Activated CD8-positive, alpha-beta memory T cell treated with anti-CD3 and anti-CD28 coated beads, Interleukin-2, amount 10 ng/mL, durations not matched to agents 7 days and 5 days (primary cell): ENCODE data around the gene B2M. TPM values are rescaled to one million over a fixed set of nuclear protein-coding genes. Genes with fewer than 3 reads are reported as not detected.
A peak's percentile ranks its signal among the peaks of the same experiment; 100 is the strongest.
"Not testable (repeated sequence)": the region's sequence is repeated elsewhere in the genome, so short reads cannot be mapped to it uniquely, and the experiment has no call there.

Experiments used
- ATAC-seq: fragments of 150-1000 bp; cut with Tn5 transposase; one replicate; pipeline ENCODE4 v1.10.0; 2021; ENCODE audit warnings: moderate library complexity
- CTCF ChIA-PET: fragments of 350-600 bp; sonication (Branson Sonifier 250); formaldehyde crosslinking; loops from one replicate; lab custom pipeline; 2021; ENCODE audit warnings: antibody characterized with exemption; lab: Charles Lee
- DNase-seq: peaks from one replicate; pipeline ENCODE4 v3.0.0-alpha.2; 2020
- H3K27ac Mint-ChIP-seq: one replicate; pipeline ENCODE4 v1.8.0; 2021; ENCODE audit warnings: mild to moderate bottlenecking, mixed read lengths
- H3K27me3 Mint-ChIP-seq: one replicate; pipeline ENCODE4 v1.8.0; 2021; ENCODE audit warnings: mixed read lengths
- H3K36me3 Mint-ChIP-seq: one replicate; pipeline ENCODE4 v1.8.0; 2021; ENCODE audit warnings: mild to moderate bottlenecking, mixed read lengths
- H3K4me1 Mint-ChIP-seq: one replicate; pipeline ENCODE4 v1.8.0; 2021; ENCODE audit warnings: mixed read lengths
- H3K4me3 Mint-ChIP-seq: one replicate; pipeline ENCODE4 v1.8.0; 2021; ENCODE audit warnings: mild to moderate bottlenecking, moderate library complexity, mixed read lengths
- H3K9me3 Mint-ChIP-seq: one replicate; pipeline ENCODE4 v1.8.0; 2022; ENCODE audit warnings: low read depth, mixed read lengths
- total RNA-seq, 2 experiments: library from RNA; stranded (reverse); gene quantifications; one replicate each; pipeline ENCODE4 v1.2.3, GENCODE V29; 2021

B2M gene
- total RNA-seq, 2 experiments from 2014 or later = 6,920 to 7,161 TPM

GRCh38 chr15:44734839-44735481, 23.6 kb downstream of the B2M start:
- CTCF ChIA-PET = interaction anchor here (0.7 to 6.8 kb wide), 13 partner anchors 7 to 423 kb away, joined by 3 to 156 read pairs (median 57); partner anchors contain the start of genes B2M, PATL2 and SPG11

GRCh38 chr15:44735482-44736180, 24.3 kb downstream of the B2M start:
- peak overlapping the region; percentile 77 for H3K4me3 Mint-ChIP-seq
- peak overlapping the region; percentile 97 for H3K27ac Mint-ChIP-seq
- peak; percentile 61 for ATAC-seq
- no peaks in the 10 kb centered on the region for H3K9me3 Mint-ChIP-seq
- peaks cover 66% of the 10 kb centered on the region for H3K4me1 Mint-ChIP-seq
- H3K27me3 Mint-ChIP-seq = no peaks in the 10 kb centered on the region
- peaks cover 24% of the 10 kb centered on the region for H3K36me3 Mint-ChIP-seq
- DNase-seq = peak; percentile 82
- CTCF ChIA-PET = interaction anchor here (0.9 to 6.8 kb wide), 15 partner anchors 8 to 422 kb away, joined by 3 to 156 read pairs (median 35); partner anchors contain the start of genes B2M, PATL2 and SPG11

More at GRCh38 chr15:44734839-44735481, 23.6 kb downstream of the B2M start:
- Mint-ChIP-seq H3K36me3 (peaks cover 26% of the 10 kb centered on the region), H3K4me3 (peak overlapping the region; percentile 77), H3K9me3 (no peaks in the 10 kb centered on the region), H3K27me3 (no peaks in the 10 kb centered on the region), H3K4me1 (peaks cover 67% of the 10 kb centered on the region), H3K27ac (peak overlapping the region; percentile 97)
- no peak for ATAC-seq
- no peak for DNase-seq

- peaks cover 22% of the 10 kb centered on the region for H3K36me3 Mint-ChIP-seq
- peak; percentile 40 for ATAC-seq
- H3K4me3 Mint-ChIP-seq = peak within 1 kb of the TSS; percentile 77
- H3K27me3 Mint-ChIP-seq = no peaks in the 10 kb centered on the region
- CTCF ChIA-PET = interaction anchor here (0.7 to 6.8 kb wide), 19 partner anchors 9 to 190 kb away, joined by 3 to 156 read pairs (median 12); partner anchors contain the start of genes B2M, PATL2 and SPG11
- peak within 1 kb of the TSS; percentile 97 for H3K27ac Mint-ChIP-seq
- DNase-seq = no peak
- H3K9me3 Mint-ChIP-seq = no peaks in the 10 kb centered on the region
- peaks cover 64% of the 10 kb centered on the region for H3K4me1 Mint-ChIP-seq
Measured at GRCh38 chr15:44736181-44736765, 25.0 kb downstream of the B2M start, which contains the start of gene TRIM69. Gene TRIM69, plus strand, starts transcription at chr15:44736528. Its CDS starts 177 bp downstream, at chr15:44736705.

- ATAC-seq (no peak), DNase-seq (no peak)
- CTCF ChIA-PET = interaction anchor here (0.8 to 6.8 kb wide), 33 partner anchors 8 to 191 kb away, joined by 3 to 156 read pairs (median 7); partner anchors contain the start of genes B2M, PATL2 and SPG11
- Mint-ChIP-seq H3K27ac (peak overlapping the region; percentile 46), H3K9me3 (no peaks in the 10 kb centered on the region), H3K4me1 (peaks cover 49% of the 10 kb centered on the region), H3K4me3 (peak overlapping the region; percentile 36), H3K27me3 (no peaks in the 10 kb centered on the region), H3K36me3 (peaks cover 7% of the 10 kb centered on the region)
Measured at GRCh38 chr15:44738340-44738984, 27.1 kb downstream of the B2M start.

- not testable (repeated sequence) for H3K27ac Mint-ChIP-seq, H3K36me3 Mint-ChIP-seq, H3K4me3 Mint-ChIP-seq, ATAC-seq, DNase-seq, H3K27me3 Mint-ChIP-seq, H3K9me3 Mint-ChIP-seq
- peaks cover 42% of the 10 kb centered on the region for H3K4me1 Mint-ChIP-seq
- CTCF ChIA-PET = interaction anchor here (0.8 to 6.8 kb wide), 28 partner anchors 8 to 192 kb away, joined by 3 to 156 read pairs (median 8); partner anchors contain the start of genes B2M, PATL2 and SPG11
Measured at GRCh38 chr15:44739222-44739847, 28.0 kb downstream of the B2M start.

- CTCF ChIA-PET, ATAC-seq, H3K27me3 Mint-ChIP-seq, H3K4me3 Mint-ChIP-seq, H3K27ac Mint-ChIP-seq, H3K9me3 Mint-ChIP-seq, DNase-seq, H3K4me1 Mint-ChIP-seq: not testable (repeated sequence)
- H3K36me3 Mint-ChIP-seq = peaks cover 19% of the 10 kb centered on the region
Measured at GRCh38 chr15:44743454-44743853, 32.1 kb downstream of the B2M start.

- ATAC-seq (no peak), DNase-seq (no peak)
- Mint-ChIP-seq H3K4me1 (peaks cover 19% of the 10 kb centered on the region), H3K4me3 (no peak overlapping the region), H3K9me3 (peaks cover 8% of the 10 kb centered on the region), H3K36me3 (peaks cover 56% of the 10 kb centered on the region), H3K27ac (no peak overlapping the region), H3K27me3 (no peaks in the 10 kb centered on the region)
- CTCF ChIA-PET = interaction anchor here (0.8 to 1.1 kb wide), 2 partner anchors 13 to 34 kb away, joined by 3 read pairs; no protein-coding TSS in a partner anchor
Measured at GRCh38 chr15:44753345-44753744, 42.0 kb downstream of the B2M start.

GRCh38 chr15:44763187-44763586, 51.9 kb downstream of the B2M start:
- no peak for DNase-seq
- no peak overlapping the region for H3K4me3 Mint-ChIP-seq
- CTCF ChIA-PET = no interaction called here
- peaks cover 2% of the 10 kb centered on the region for H3K9me3 Mint-ChIP-seq
- H3K27me3 Mint-ChIP-seq = no peaks in the 10 kb centered on the region
- ATAC-seq = no peak
- no peak overlapping the region for H3K27ac Mint-ChIP-seq
- H3K4me1 Mint-ChIP-seq = no peaks in the 10 kb centered on the region
- H3K36me3 Mint-ChIP-seq = peaks cover 33% of the 10 kb centered on the region

GRCh38 chr15:44763848-44764247, 52.5 kb downstream of the B2M start:
- no peak overlapping the region for H3K4me3 Mint-ChIP-seq
- DNase-seq = no peak
- no peaks in the 10 kb centered on the region for H3K4me1 Mint-ChIP-seq
- CTCF ChIA-PET = interaction anchor here (0.6 to 1.0 kb wide), 2 partner anchors 15 to 185 kb away, joined by 3 read pairs; no protein-coding TSS in a partner anchor
- H3K27me3 Mint-ChIP-seq = no peaks in the 10 kb centered on the region
- ATAC-seq = no peak
- peaks cover 2% of the 10 kb centered on the region for H3K9me3 Mint-ChIP-seq
- no peak overlapping the region for H3K27ac Mint-ChIP-seq
- H3K36me3 Mint-ChIP-seq = peaks cover 36% of the 10 kb centered on the region

GRCh38 chr15:44765036-44765435, 53.7 kb downstream of the B2M start:
- CTCF ChIA-PET = interaction anchor here (1.7 kb wide), 1 partner anchor 39 kb away, joined by 3 read pairs; no protein-coding TSS in a partner anchor
- Mint-ChIP-seq H3K4me3 (no peak overlapping the region), H3K36me3 (peaks cover 37% of the 10 kb centered on the region), H3K9me3 (peaks cover 5% of the 10 kb centered on the region), H3K27me3 (no peaks in the 10 kb centered on the region), H3K4me1 (no peaks in the 10 kb centered on the region), H3K27ac (no peak overlapping the region)
- no peak for DNase-seq
- ATAC-seq = no peak
